Measurements from ENCODE around the gene KYAT1.

The KYAT1 gene

GRCh38 chr9:128835246-128836210 lies 46.2 kb downstream of the KYAT1 start:
- no peak for DNase-seq

- DNase-seq = no peak
Observed at GRCh38 chr9:128833696-128834095, 48.1 kb downstream of the KYAT1 start.

DNA sequence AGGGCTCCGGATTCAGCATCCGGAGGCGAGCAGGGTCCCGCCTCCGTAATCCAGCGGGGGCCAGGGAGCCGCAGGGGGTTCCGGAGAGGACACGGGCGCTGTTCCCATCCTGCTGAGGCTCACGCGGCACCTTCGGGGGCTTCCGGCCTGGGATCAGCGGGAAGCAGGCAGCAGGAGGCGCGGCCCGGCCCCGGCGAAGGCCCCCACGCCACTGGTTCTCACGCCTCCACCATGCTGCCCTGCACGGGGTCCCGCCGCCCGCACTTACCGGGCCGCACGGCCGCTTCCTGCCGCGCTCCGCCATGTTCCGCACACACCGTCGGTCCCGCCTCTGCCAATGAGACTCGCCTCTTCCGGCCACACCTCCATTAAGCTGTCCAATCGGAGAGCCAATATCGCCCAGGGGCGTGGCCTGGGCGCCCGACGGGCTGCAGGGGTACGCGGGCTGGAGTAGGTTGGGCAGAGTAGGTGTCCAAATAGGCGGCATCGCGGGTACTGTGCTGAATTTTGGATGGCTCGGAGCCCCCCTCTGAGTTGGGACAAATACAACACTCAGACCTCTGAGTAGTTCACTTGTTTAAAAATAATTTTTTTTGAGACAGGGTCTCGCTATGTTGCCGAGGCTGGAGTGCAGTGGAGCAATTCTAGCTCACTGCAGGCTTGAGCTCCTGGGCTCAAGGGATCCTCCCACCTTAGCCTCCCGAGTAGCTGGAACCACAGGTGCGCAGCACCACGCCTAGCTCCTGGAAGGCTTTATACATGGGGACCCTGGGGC lies 52.1 kb downstream of the KYAT1 start, which contains the start of gene SPOUT1:
Gene SPOUT1, minus strand, starts transcription at position 318 of the 775 bp plus-strand sequence. Its CDS starts 14 bp downstream, at position 304.
- DNase-seq = peak; percentile 94

DNA sequence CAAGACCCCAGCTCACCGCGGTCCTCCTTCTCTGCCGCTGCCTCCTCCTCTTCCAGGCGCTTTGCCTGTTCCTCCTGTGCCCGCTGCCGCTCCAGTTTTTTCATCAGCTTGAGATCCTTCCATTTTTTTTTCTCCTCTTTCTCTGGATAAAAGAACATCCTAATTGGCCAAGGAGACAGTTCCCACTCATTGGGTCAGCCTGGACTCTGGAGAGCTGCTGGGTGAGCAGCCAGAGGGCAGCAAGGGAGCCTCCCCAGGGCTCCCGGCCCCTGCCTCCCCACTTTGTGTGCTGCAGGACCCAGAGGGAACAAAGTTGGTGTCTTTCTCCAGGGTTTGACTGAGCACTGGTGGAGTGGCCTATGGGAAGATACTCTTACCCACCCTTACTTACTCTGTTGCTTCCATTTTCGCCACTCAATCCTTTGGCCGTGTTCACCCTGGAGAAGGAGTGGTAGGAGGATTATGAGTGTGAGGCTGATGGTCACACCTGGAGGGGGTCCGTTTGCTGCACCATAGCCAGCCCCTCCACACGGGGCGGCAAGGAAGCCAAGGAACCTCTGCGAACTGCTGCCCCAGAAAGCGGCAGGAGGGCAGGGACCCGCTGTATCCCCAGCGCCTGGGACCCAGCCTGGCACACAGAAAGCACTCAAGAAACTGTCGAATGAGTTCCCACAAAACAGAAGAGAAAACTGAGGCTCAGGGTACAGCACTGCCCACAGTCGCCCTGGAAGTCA lies 52.9 kb downstream of the KYAT1 start:
- DNase-seq = no peak

GRCh38 chr9:128828267-128828666 lies 53.5 kb downstream of the KYAT1 start:
- no peak for DNase-seq

- DNase-seq = no peak
Observed at GRCh38 chr9:128825923-128826700, 55.6 kb downstream of the KYAT1 start.

GRCh38 chr9:128824911-128825310 lies 56.8 kb downstream of the KYAT1 start:
- DNase-seq = no peak

- no peak for DNase-seq
Observed at GRCh38 chr9:128823903-128824406, 57.8 kb downstream of the KYAT1 start.

GRCh38 chr9:128823362-128823902 lies 58.3 kb downstream of the KYAT1 start:
- no peak for DNase-seq

GRCh38 chr9:128822407-128823042 lies 59.2 kb downstream of the KYAT1 start:
- DNase-seq = no peak

DNA sequence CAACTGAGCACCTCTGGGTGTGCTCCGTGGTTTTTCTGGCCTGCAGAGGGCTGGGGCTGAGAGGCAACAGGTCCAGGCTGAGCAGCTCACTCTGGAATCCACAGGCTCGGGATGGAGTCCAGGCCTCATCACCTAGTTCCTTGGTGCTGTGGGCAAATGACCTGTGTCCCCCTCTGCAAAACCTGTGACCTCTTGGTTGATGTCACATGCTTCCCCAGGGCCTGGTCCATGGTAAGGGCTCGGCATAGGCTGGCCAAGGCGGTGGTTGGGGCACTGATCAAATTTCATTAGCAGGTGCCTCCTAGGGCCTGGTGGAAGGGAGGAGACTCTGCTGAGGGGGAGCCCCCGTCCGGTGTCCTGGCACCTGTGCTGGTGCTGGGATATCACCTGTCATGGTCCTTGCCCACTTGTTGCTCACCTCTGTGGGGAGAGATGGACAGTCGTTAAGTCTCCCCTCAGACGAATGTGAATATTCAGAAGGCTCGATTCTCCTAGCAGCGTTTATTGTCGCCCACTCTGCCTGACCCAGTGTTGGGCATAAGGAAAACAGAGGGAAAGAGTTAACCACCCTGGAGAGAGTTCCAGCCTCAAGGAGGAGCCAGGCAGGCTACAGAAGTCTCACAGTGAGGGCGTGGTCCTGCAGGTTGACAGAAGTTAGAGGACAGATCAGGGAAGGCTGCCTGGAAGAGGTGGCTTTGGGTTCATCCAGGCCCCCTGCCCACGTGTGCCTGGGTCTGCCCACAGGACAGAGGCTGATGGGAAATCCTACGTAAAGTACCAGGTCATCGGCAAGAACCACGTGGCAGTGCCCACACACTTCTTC lies 60.0 kb downstream of the KYAT1 start:
- no peak for DNase-seq

- DNase-seq = no peak
Observed at GRCh38 chr9:128820665-128821583, 60.8 kb downstream of the KYAT1 start.

- peak; percentile 80 for DNase-seq
Observed at GRCh38 chr9:128819716-128820664, 61.8 kb downstream of the KYAT1 start.

DNA sequence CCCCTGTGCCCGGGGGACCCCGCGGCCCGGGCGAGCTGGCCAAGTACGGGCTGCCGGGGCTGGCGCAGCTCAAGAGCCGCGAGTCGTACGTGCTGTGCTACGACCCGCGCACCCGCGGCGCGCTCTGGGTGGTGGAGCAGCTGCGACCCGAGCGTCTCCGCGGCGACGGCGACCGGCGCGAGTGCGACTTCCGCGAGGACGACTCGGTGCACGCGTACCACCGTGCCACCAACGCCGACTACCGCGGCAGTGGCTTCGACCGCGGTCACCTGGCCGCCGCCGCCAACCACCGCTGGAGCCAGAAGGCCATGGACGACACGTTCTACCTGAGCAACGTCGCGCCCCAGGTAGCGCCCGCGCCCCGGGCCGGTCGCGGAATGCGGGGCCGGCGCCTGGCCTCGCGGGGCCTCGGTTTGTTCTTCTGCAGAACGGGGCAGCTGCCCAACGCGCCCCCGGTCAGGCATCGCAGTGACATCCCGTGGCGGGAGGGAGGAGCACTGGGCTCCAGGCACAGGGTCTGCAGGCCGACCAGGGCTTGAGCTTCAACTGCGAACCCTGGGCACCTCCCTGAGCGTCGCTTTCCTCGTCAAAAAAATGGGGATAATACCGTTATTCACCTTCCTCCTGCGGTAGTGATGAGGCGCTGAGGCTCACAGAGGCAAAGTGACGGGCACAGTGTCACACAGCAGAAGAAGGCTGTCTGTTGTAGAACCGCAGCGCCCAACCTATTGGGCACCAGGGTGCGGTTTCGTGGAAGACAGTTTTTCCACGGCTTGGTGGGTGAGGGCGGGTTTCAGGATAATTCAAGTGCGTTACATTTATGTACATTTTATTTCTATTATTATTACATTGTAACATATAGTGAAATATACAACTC lies 62.7 kb downstream of the KYAT1 start:
- peak; percentile 48 for DNase-seq

GRCh38 chr9:128818099-128818838 lies 63.5 kb downstream of the KYAT1 start, which contains the start of gene ENDOG:
Gene ENDOG (plus strand): TSS chr9:128818500. CDS start chr9:128818685, 185 bp downstream.
- peak; percentile 94 for DNase-seq

DNA sequence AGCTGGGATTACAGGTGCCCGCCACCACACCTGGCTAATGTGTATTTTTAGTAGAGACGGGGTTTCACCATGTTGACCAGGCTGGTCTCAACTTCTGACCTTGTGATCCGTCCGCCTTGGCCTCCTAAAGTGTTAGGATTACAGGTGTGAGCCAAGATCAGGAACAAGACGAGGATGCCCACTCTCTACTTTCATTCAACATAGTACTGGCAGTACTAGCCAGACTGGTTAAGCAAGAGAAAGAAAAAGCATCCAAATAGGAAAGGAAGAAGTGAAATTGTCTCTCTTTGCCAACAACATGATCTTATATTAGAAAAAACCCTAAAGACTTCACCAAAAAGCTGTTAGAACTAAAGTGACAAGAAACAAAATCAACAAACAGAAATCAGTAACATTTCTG lies 70.9 kb downstream of the KYAT1 start:
- DNase-seq = no peak

Measured in NCI-H748 treated with DMSO at 0.1 percent for 48 hours (cell line).